HUES48 (cell line): ENCODE data around the gene C12orf56.

Experiments used
- H3K27ac ChIP-seq: one replicate; pipeline ENCODE4 v1.7.0; 2013; ENCODE audit warnings: low read depth, low read length, inconsistent platforms
- H3K27me3 ChIP-seq: 2 replicates; pipeline ENCODE4 v1.6.1; 2013; ENCODE audit warnings: mild to moderate bottlenecking, low read length; ENCODE audit not compliant: control insufficient read depth, insufficient read depth
- H3K36me3 ChIP-seq: 2 replicates; pipeline ENCODE4 v1.6.1; 2013; ENCODE audit warnings: low read length; ENCODE audit not compliant: control insufficient read depth, insufficient read depth
- H3K4me1 ChIP-seq: 2 replicates; pipeline ENCODE4 v1.6.1; 2013; ENCODE audit warnings: mild to moderate bottlenecking, low read length; ENCODE audit not compliant: control insufficient read depth, insufficient read depth
- H3K4me3 ChIP-seq: 2 replicates; pipeline ENCODE4 v1.5.1; 2013; ENCODE audit warnings: mild to moderate bottlenecking, low read depth, low read length
- H3K9ac ChIP-seq: 2 replicates; pipeline ENCODE4 v1.6.1; 2013; ENCODE audit warnings: mild to moderate bottlenecking, low read depth, low read length, moderate library complexity
- H3K9me3 ChIP-seq: 2 replicates; pipeline ENCODE4 v1.6.1; 2013; ENCODE audit warnings: low read length; ENCODE audit not compliant: control insufficient read depth, insufficient read depth

The C12orf56 gene

DNA sequence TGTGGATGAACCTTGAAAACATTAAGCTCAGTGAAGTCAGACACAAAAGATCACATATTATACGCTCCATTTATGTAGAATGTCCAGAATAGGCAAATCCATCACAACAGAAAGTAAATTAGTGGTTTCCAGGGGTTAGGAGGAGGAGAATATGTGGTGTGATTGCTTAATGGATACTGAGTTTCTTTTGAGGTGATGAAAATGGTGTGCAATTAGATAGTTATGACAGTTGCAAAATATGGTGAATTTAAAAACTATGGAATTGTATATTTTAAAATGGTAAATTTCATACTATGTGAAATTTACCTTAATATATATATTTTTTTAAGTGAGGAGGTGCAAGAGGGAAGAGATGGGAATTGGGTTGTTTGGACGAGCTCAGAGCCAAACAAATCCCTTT, 122.1 kb downstream of the C12orf56 start:
- H3K27ac ChIP-seq, result no peak overlapping the region
- H3K4me3 ChIP-seq, result no peak overlapping the region
- no peaks in the 10 kb centered on the region for H3K27me3 ChIP-seq
- no peaks in the 10 kb centered on the region for H3K9me3 ChIP-seq
- H3K9ac ChIP-seq, result no peak overlapping the region
- H3K36me3 ChIP-seq, result no peaks in the 10 kb centered on the region
- H3K4me1 ChIP-seq, result no peaks in the 10 kb centered on the region

DNA sequence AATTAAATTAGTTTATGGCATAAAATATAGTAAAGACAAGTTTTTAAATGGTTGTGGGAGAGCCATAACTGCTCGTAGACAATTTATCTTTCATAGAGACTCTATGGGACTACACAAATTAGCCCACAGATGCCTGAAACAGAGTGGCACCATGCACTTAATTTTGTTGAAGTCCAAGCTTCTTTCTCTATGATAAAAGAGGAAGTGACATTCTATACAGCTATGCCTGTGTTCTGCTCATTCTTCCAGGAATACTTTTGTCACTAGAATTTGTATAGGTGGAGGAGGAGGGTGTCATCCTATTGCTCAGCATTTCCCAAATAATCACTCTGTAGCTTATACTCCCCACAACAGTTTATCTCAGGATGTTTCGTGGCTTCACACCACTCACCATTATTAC, 124.7 kb downstream of the C12orf56 start:
- H3K27ac ChIP-seq, result no peak overlapping the region
- no peak overlapping the region for H3K9ac ChIP-seq
- H3K27me3 ChIP-seq, result no peaks in the 10 kb centered on the region
- no peaks in the 10 kb centered on the region for H3K4me1 ChIP-seq
- no peaks in the 10 kb centered on the region for H3K9me3 ChIP-seq
- no peak overlapping the region for H3K4me3 ChIP-seq
- H3K36me3 ChIP-seq, result no peaks in the 10 kb centered on the region

DNA sequence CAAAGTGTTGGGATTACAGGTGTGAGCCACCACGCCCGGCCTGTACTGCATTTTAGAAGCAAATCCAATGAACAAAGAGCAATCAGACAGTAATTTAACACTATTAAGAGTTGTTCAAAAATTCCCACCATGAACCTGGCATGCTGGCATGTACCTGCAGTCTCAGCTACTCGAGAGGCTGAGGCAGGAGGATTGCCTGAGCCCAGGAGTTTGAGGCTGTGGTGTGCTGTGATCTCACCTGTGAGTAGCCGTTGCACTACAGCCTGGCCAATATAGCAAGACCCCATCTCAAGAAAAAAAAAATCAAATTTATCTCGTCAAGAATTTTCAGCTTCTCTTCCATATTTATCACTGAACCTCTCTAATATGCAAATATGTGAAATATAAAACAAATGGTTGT, 128.7 kb downstream of the C12orf56 start:
- Histone ChIP-seq H3K9me3 (no peaks in the 10 kb centered on the region), H3K9ac (no peak overlapping the region), H3K36me3 (no peaks in the 10 kb centered on the region), H3K4me3 (no peak overlapping the region), H3K27ac (no peak overlapping the region), H3K27me3 (no peaks in the 10 kb centered on the region), H3K4me1 (no peaks in the 10 kb centered on the region)

DNA sequence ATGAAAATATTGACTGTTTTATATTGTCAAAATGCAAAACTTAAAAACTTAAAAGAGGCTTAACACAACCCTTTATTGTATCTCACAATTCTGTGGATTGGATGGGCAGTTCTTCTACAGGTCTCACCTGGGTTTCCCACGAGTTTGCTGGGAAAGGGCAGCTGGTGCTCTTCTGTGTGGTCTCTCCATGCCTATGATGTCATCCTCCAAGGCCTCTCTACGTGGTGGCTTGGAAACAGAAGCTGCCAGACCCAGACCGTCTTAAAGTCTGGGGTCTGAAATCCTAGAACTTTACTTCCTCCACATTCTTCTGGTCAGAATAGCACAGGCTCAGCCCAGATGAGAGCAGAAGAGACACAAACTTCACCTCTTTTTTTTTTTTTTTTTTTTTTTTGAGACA, 132.0 kb downstream of the C12orf56 start:
- H3K9me3 ChIP-seq, result no peaks in the 10 kb centered on the region
- no peaks in the 10 kb centered on the region for H3K4me1 ChIP-seq
- no peaks in the 10 kb centered on the region for H3K36me3 ChIP-seq
- no peak overlapping the region for H3K9ac ChIP-seq
- H3K27me3 ChIP-seq, result no peaks in the 10 kb centered on the region
- no peak overlapping the region for H3K4me3 ChIP-seq
- no peak overlapping the region for H3K27ac ChIP-seq

DNA sequence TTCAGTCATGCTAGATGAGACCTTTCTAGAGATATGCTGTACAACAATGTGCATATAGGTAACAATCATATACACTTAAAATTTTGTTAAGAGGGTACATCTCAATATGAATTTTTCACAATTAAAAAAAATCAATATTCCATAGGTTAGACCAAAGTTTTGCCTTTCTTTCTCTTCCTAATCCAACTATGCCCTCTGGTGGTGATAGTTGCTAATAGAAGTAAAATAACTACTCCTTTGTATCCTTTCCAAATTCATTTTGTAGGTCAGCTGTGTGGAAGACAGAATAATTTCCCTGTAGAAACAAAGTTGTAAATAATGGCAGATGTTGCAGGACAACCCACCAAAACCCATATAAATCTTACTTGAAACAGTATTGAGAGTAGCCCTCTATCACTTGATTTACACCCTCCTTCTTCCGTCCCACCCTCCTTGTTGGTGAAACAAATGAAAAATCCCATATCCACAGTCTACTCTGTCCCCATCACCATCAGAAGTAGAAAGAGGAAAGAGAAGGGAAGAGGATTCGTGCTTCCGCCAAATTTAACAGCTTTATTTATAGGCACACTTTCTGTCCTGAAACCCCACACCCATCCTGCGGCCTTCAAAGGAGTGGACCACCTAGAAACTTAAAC, 134.3 kb downstream of the C12orf56 start:
- H3K36me3 ChIP-seq, result no peaks in the 10 kb centered on the region

DNA sequence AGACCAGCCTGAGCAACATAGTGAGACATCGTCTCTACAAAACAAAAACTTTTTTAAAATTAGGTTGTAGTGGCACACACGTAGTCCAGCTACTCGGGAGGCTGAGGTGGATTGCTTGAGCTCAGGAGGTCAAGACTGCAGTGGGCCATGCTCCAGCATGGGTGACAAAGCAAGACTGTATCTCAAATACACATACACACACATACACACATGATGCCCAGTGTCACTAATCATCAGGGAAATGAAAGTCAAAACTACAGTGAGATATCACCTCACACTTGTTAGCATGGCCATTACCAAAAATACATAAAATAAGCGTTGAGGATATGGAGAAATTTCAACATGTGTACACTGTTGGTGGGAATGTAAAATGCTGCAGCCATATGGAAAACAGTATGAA, 135.3 kb downstream of the C12orf56 start:
- no peaks in the 10 kb centered on the region for H3K36me3 ChIP-seq
- H3K27ac ChIP-seq, result no peak overlapping the region
- H3K9me3 ChIP-seq, result no peaks in the 10 kb centered on the region
- H3K4me1 ChIP-seq, result no peaks in the 10 kb centered on the region
- no peaks in the 10 kb centered on the region for H3K27me3 ChIP-seq
- no peak overlapping the region for H3K9ac ChIP-seq
- H3K4me3 ChIP-seq, result no peak overlapping the region

More for the DNA sequence above, 134.3 kb downstream of the C12orf56 start:
- H3K9ac ChIP-seq, result no peak overlapping the region
- no peak overlapping the region for H3K27ac ChIP-seq
- H3K9me3 ChIP-seq, result no peaks in the 10 kb centered on the region
- H3K4me1 ChIP-seq, result no peaks in the 10 kb centered on the region
- no peaks in the 10 kb centered on the region for H3K27me3 ChIP-seq
- H3K4me3 ChIP-seq, result no peak overlapping the region

DNA sequence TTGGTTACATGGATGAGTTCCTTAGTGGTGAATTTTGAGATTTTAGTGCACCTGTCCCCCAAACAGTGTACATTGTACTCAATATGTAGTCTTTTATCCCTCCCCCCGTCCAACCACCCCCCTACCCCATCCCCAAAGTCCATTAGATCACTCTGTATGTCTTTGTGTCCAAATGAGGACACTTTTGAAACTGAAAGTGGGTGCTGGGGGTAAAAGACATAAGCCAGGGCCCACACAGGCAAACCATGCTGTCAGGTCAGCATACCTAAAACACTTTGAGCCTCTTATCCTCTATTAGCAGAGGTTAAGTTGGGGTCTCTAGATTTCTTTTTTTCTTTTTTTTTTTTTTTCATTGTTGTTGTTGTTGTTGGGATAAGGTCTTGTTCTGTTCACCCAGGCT, 137.2 kb downstream of the C12orf56 start:
- Histone ChIP-seq H3K9me3 (no peaks in the 10 kb centered on the region), H3K4me1 (no peaks in the 10 kb centered on the region), H3K9ac (no peak overlapping the region), H3K27me3 (no peaks in the 10 kb centered on the region), H3K4me3 (no peak overlapping the region), H3K36me3 (no peaks in the 10 kb centered on the region), H3K27ac (no peak overlapping the region)

DNA sequence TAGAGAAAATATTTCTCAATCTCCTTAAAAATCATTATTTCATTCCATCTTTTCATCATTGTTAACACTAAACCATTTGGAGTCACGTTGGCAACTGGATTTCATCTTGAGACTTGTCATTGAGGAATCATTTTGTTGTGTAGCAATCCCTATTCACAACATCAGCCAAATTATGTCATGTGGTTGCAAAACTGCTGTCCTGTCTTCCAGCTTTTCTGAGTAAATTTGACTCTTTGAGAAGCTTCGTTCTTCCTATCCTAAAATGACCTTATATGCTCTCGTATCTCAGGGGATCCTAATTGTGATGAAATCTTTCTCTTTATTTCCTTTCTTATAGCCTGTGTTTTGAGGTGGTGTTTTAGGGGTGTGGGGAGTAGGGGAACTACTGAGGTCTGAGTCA, 137.9 kb downstream of the C12orf56 start:
- Histone ChIP-seq H3K4me1 (no peaks in the 10 kb centered on the region), H3K9ac (no peak overlapping the region), H3K27me3 (no peaks in the 10 kb centered on the region), H3K27ac (no peak overlapping the region), H3K4me3 (no peak overlapping the region), H3K9me3 (no peaks in the 10 kb centered on the region), H3K36me3 (no peaks in the 10 kb centered on the region)

DNA sequence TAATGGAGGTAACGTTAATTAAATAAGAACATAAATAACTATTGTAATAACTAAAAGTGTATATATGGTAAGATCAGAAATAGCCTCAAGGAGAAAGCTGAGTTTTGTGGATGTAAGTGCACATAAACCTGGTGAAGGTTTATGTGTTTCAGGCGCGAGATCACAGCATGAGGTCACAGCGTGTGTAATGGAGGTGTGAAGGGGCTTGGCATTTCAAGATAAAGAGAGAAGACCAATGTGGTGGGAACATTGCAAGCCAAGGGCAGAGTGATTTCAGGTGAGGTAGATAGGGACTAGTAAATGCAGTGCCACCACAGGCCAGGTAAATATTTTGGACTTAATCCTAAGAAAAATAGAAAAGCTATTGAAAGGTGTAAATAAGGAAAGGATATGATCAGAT, 146.7 kb downstream of the C12orf56 start:
- no peaks in the 10 kb centered on the region for H3K4me1 ChIP-seq
- H3K9ac ChIP-seq, result no peak overlapping the region
- no peaks in the 10 kb centered on the region for H3K9me3 ChIP-seq
- no peak overlapping the region for H3K27ac ChIP-seq
- H3K27me3 ChIP-seq, result no peaks in the 10 kb centered on the region
- H3K36me3 ChIP-seq, result no peaks in the 10 kb centered on the region
- no peak overlapping the region for H3K4me3 ChIP-seq

DNA sequence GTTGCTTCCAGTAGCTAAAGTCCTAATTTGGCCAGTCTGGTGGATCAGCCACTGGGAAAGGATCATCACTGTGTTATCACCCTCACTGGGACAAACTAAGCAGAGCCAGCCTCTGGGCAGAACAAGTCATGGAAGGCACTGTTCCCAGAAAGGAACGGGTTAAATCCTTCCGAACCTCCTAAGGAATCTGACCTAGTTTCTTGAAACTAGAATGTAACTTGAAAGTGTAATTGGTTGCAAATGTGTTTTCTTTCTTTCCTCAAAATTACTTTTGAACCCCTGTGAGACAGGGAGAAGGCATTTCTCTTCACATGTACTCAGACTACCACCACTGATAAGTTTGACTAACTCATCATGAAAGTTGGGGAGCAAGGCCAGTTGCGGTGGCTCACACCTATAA, 149.8 kb downstream of the C12orf56 start:
- no peaks in the 10 kb centered on the region for H3K9me3 ChIP-seq
- no peaks in the 10 kb centered on the region for H3K36me3 ChIP-seq
- no peak overlapping the region for H3K9ac ChIP-seq
- no peaks in the 10 kb centered on the region for H3K4me1 ChIP-seq
- H3K4me3 ChIP-seq, result no peak overlapping the region
- H3K27me3 ChIP-seq, result no peaks in the 10 kb centered on the region
- no peak overlapping the region for H3K27ac ChIP-seq

DNA sequence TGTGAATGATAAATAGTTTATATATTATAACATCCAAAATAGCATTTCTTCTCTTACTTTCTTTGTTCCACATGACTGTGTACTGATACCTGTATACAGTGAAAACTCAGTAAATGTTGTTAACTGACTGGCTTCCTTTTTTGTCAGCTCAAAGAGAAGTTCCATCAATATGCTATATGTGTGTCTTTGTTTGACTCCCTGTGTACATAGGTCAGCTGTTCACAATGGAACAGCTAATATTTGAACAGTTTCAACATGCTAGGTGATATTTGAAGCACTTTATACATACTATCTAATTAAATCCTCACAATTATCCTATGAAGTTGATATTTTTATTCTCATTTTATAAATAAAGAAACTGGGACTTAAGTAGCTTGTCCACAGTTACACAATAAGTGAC, 153.2 kb downstream of the C12orf56 start:
- Histone ChIP-seq H3K36me3 (no peaks in the 10 kb centered on the region), H3K9me3 (no peaks in the 10 kb centered on the region), H3K9ac (no peak overlapping the region), H3K27me3 (no peaks in the 10 kb centered on the region), H3K4me3 (no peak overlapping the region), H3K4me1 (no peaks in the 10 kb centered on the region), H3K27ac (no peak overlapping the region)

DNA sequence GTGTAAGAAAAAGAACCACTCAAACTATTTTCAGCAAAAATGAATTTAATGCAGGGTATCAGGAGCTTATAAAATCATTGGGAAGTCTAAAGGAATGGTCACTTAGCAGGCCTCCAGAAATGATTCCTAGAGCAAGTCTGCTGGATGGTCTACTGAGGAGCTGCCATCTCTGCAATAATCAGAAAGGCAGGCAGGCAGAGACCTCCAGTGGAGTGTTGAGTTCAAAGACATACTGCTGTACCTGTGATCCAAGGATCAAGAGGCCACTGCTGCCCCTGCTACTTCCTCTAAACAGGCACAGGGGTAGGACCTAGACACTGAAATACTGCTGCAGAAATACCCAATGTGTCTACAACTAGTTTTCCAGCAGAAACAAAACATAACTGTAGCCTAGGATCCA, 154.0 kb downstream of the C12orf56 start:
- Histone ChIP-seq H3K9ac (no peak overlapping the region), H3K27me3 (no peaks in the 10 kb centered on the region), H3K4me1 (no peaks in the 10 kb centered on the region), H3K4me3 (no peak overlapping the region), H3K9me3 (no peaks in the 10 kb centered on the region), H3K36me3 (no peaks in the 10 kb centered on the region), H3K27ac (no peak overlapping the region)
